Renal pelvis (tissue), 4 donors: ENCODE results near the gene CAPN13. TPM values are rescaled to one million over a fixed set of nuclear protein-coding genes. Genes with fewer than 3 reads are reported as not detected.

Experiments used
- DNase-seq: peaks from one replicate; pipeline ENCODE4 v3.0.0-alpha.2; 2013
- polyA plus RNA-seq, 3 donors: library from polyadenylated mRNA; unstranded; fragments of 120-200 nt; gene quantifications; one replicate each; pipeline ENCODE4 v1.2.1, GENCODE V29; 2013; ENCODE audit not compliant: insufficient read length in 3 of 3

CAPN13 gene
- polyA plus RNA-seq, 3 donors = 1.4 to 3.4 (median 3.1) TPM

- no peak for DNase-seq
These were observed 20.1 kb downstream of the CAPN13 start for GRCh38 chr2:30786923-30787685.

- DNase-seq = no peak
These were observed 22.6 kb downstream of the CAPN13 start for GRCh38 chr2:30784682-30785081.

GRCh38 chr2:30781961-30782533, 25.2 kb downstream of the CAPN13 start:
- DNase-seq = no peak

GRCh38 chr2:30781451-30781850, 25.8 kb downstream of the CAPN13 start:
- no peak for DNase-seq

GRCh38 chr2:30780776-30781330, 26.4 kb downstream of the CAPN13 start:
- DNase-seq = no peak

GRCh38 chr2:30778611-30779010, 28.6 kb downstream of the CAPN13 start:
- no peak for DNase-seq

- no peak for DNase-seq
These were observed 29.4 kb downstream of the CAPN13 start for GRCh38 chr2:30777661-30778505.

GRCh38 chr2:30776831-30777635, 30.2 kb downstream of the CAPN13 start:
- DNase-seq = no peak

- DNase-seq = no peak
These were observed 31.4 kb downstream of the CAPN13 start for GRCh38 chr2:30775833-30776232.

GRCh38 chr2:30772021-30772705, 35.1 kb downstream of the CAPN13 start:
- no peak for DNase-seq

GRCh38 chr2:30770816-30771576, 36.2 kb downstream of the CAPN13 start:
- no peak for DNase-seq

- no peak for DNase-seq
These were observed 37.3 kb downstream of the CAPN13 start for GRCh38 chr2:30769891-30770462.

- DNase-seq = no peak
These were observed 37.8 kb downstream of the CAPN13 start for GRCh38 chr2:30769481-30769780.

GRCh38 chr2:30768708-30769480, 38.4 kb downstream of the CAPN13 start:
- DNase-seq = no peak

- DNase-seq = no peak
These were observed 39.1 kb downstream of the CAPN13 start for GRCh38 chr2:30768036-30768686.

- no peak for DNase-seq
These were observed 40.6 kb downstream of the CAPN13 start for GRCh38 chr2:30766666-30767065.

GRCh38 chr2:30765876-30766470, 41.3 kb downstream of the CAPN13 start:
- no peak for DNase-seq

- DNase-seq = no peak
These were observed 42.1 kb downstream of the CAPN13 start for GRCh38 chr2:30765191-30765590.
